Gastrocnemius medialis (tissue), 4 donors: ENCODE data around the gene PLAAT4. TPM values are rescaled to one million over a fixed set of nuclear protein-coding genes. Genes with fewer than 3 reads are reported as not detected.

Experiments used
- ATAC-seq, 2 donors: fragments of 150-250 bp; one replicate each; pipeline ENCODE4 v1.9.1; 2016
- DNase-seq, 2 donors: peaks; one replicate each; pipeline ENCODE4 v3.0.0-alpha.2; 2019
- H3K27ac ChIP-seq, 4 donors: fragments of 200-600 bp; sonication (generic); 1 replicate in 1 of 4; 2 replicates in 3 of 4; pipeline ENCODE4 v1.5.1; 2016 to 2018; ENCODE audit warnings: mild to moderate bottlenecking in 2 of 4, moderate library complexity in 1 of 4
- H3K27me3 ChIP-seq, 3 donors: fragments of 200-600 bp; sonication (generic) in 2 of 3; 1 replicate in 1 of 3; 2 replicates in 2 of 3; pipeline versions ENCODE4 v1.5.1 to v1.6.0; 2016 to 2019; ENCODE audit warnings: mild to moderate bottlenecking in 1 of 3, moderate library complexity in 1 of 3
- H3K36me3 ChIP-seq, 2 donors: fragments of 200-600 bp; sonication (generic) in 1 of 2; one replicate each; pipeline ENCODE4 v1.5.1; 2017 to 2018
- H3K4me1 ChIP-seq, 2 donors: fragments of 200-600 bp; sonication (generic) in 1 of 2; one replicate each; pipeline ENCODE4 v1.5.1; 2016 to 2017; ENCODE audit warnings: mild to moderate bottlenecking in 2 of 2
- H3K4me3 ChIP-seq, 4 donors: fragments of 200-600 bp; sonication (generic) in 3 of 4; 1 replicate in 1 of 4; 2 replicates in 3 of 4; pipeline ENCODE4 v1.5.1; 2016 to 2019; ENCODE audit warnings: mild to moderate bottlenecking in 2 of 4
- H3K9me3 ChIP-seq, 3 donors: fragments of 200-600 bp; sonication (generic) in 2 of 3; 1 replicate in 1 of 3; 2 replicates in 2 of 3; pipeline ENCODE4 v1.5.1; 2016 to 2019
- CTCF ChIP-seq, 5 experiments: fragments of 450-650 bp in 3 of 5; fragments of 200-600 bp in 2 of 5; sonication (generic) in 2 of 5; IDR thresholded peaks in 4 of 5; conservative IDR thresholded peaks in 1 of 5; 1 replicate in 4 of 5; 2 replicates in 1 of 5; pipeline ENCODE4 v1.5.1; 2016 to 2019; ENCODE audit warnings: antibody characterized with exemption in 5 of 5, mild to moderate bottlenecking in 3 of 5, moderate library complexity in 3 of 5
- POLR2A ChIP-seq, 2 donors: fragments of 450-650 bp; IDR thresholded peaks; one replicate each; pipeline ENCODE4 v1.6.1; 2017; ENCODE audit warnings: antibody characterized with exemption in 2 of 2, mild to moderate bottlenecking in 2 of 2, moderate library complexity in 2 of 2
- in situ Hi-C, 4 donors: fragments of 200-750 bp; cut with MboI; loops; one replicate each; pipeline versions ENCODE4 v1.15.0 to v1.8.0; 2017; ENCODE audit warnings: low sequenced_read_pairs in 4 of 4
- intact Hi-C: fragments of 100-400 bp; cut with DNase I; formaldehyde crosslinking; loops from one replicate; pipeline ENCODE4 v1.15.1; 2023; ENCODE audit warnings: low total_unique reads
- total RNA-seq, 4 donors: library from RNA; depleted of rRNA; stranded (reverse); fragments of >200 nt; gene quantifications; one replicate each; pipeline versions ENCODE4 v1.1.0 to v1.2.3, GENCODE V29; 2016

PLAAT4 gene
- total RNA-seq, 4 donors from 2014 or later, result 3.1 to 13.2 (median 5.8) TPM

GRCh38 chr11:63507511-63507910 is 29.1 kb upstream of the PLAAT4 start:
- ATAC-seq (no peak), DNase-seq (no peak)
- Histone ChIP-seq H3K36me3 (no peaks in the 10 kb centered on the region), H3K4me1 (peaks cover 34 to 46% of the 10 kb centered on the region in 2 donors), H3K27ac (no peak overlapping the region), H3K4me3 (no peak overlapping the region), H3K27me3 (no peaks in the 10 kb centered on the region), H3K9me3 (no peaks in the 10 kb centered on the region)
- in situ Hi-C loops, result no loop called here
- TF ChIP-seq CTCF (IDR thresholded peaks at IDR 0.05 in 4 of 5, conservative IDR thresholded peaks at IDR 0.05 in 1 of 5) (no peak), POLR2A (IDR thresholded peaks at IDR 0.05) (no peak)
- intact Hi-C loops, result no loop called here

- in situ Hi-C loops, result no loop called here
- Histone ChIP-seq H3K4me3 (no peak overlapping the region), H3K4me1 (peaks cover 37 to 46% of the 10 kb centered on the region in 2 donors), H3K36me3 (no peaks in the 10 kb centered on the region), H3K27me3 (no peaks in the 10 kb centered on the region), H3K27ac (no peak overlapping the region), H3K9me3 (no peaks in the 10 kb centered on the region)
- TF ChIP-seq CTCF (IDR thresholded peaks at IDR 0.05 in 4 of 5, conservative IDR thresholded peaks at IDR 0.05 in 1 of 5) (peak in 3 of 5 experiments; percentile 25 to 51 (median 42)), POLR2A (IDR thresholded peaks at IDR 0.05) (no peak)
- intact Hi-C loops, result loop anchor here (2.0 kb wide), 1 partner anchor 29 kb away; no protein-coding TSS in a partner anchor
- DNase-seq (peak; percentile 41 to 49), ATAC-seq (peak; percentile 27 to 39)
Observed at GRCh38 chr11:63508009-63508408, 28.6 kb upstream of the PLAAT4 start.

- ATAC-seq (no peak), DNase-seq (no peak)
- H3K9me3 ChIP-seq, result no peaks in the 10 kb centered on the region
- in situ Hi-C loops, result no loop called here
- intact Hi-C loops, result loop anchor here (2.0 kb wide), 1 partner anchor 30 kb away; no protein-coding TSS in a partner anchor
- H3K27ac ChIP-seq, result no peak overlapping the region
- no peaks in the 10 kb centered on the region for H3K36me3 ChIP-seq
- no peak overlapping the region for H3K4me3 ChIP-seq
- no peaks in the 10 kb centered on the region for H3K27me3 ChIP-seq
- H3K4me1 ChIP-seq, result peaks cover 40 to 46% of the 10 kb centered on the region in 2 donors
- TF ChIP-seq CTCF (IDR thresholded peaks at IDR 0.05 in 4 of 5, conservative IDR thresholded peaks at IDR 0.05 in 1 of 5) (no peak), POLR2A (IDR thresholded peaks at IDR 0.05) (no peak)
Observed at GRCh38 chr11:63508745-63509144, 27.9 kb upstream of the PLAAT4 start.

GRCh38 chr11:63510360-63511047 is 26.1 kb upstream of the PLAAT4 start:
- Histone ChIP-seq H3K4me3 (no peak overlapping the region), H3K27me3 (no peaks in the 10 kb centered on the region), H3K9me3 (no peaks in the 10 kb centered on the region), H3K36me3 (no peaks in the 10 kb centered on the region), H3K27ac (peak overlapping the region; percentile 71 to 81 (median 74)), H3K4me1 (peaks cover 31 to 36% of the 10 kb centered on the region in 2 donors)
- DNase-seq, result peak; percentile 87
- intact Hi-C loops, result loop anchor here (1.0 to 2.0 kb wide), 2 partner anchors 64 to 103 kb away; no protein-coding TSS in a partner anchor
- peak; percentile 86 to 92 for ATAC-seq
- TF ChIP-seq CTCF (IDR thresholded peaks at IDR 0.05 in 4 of 5, conservative IDR thresholded peaks at IDR 0.05 in 1 of 5), result peak in 2 of 5 experiments; percentile 14 to 29
- peak; percentile 42 to 46 for TF ChIP-seq POLR2A (IDR thresholded peaks at IDR 0.05)
- in situ Hi-C loops, result no loop called here
